HCT116 (cell line): ENCODE results near the gene SARNP.

Experiments
- POLR2AphosphoS5 ChIP-seq: IDR thresholded peaks from 2 replicates; pipeline ENCODE4 v1.6.1; 2011; ENCODE audit warnings: mild to moderate bottlenecking, low read depth, low read length, moderate library complexity
- TF ChIP-seq, protein P1 (sequence below), 3 experiments: fragments of 200-600 bp in 1 of 3; sonication (generic) in 1 of 3; IDR thresholded peaks in 2 of 3; conservative IDR thresholded peaks in 1 of 3; 2 replicates each; pipeline ENCODE4 v1.5.1; 2012 to 2017; ENCODE audit warnings: low read depth in 2 of 3, low read length in 2 of 3, antibody characterized with exemption in 1 of 3, borderline replicate concordance in 1 of 3, control low read depth in 1 of 3, mild to moderate bottlenecking in 1 of 3, mixed read lengths in 1 of 3, mixed run types in 1 of 3, moderate library complexity in 1 of 3; ENCODE audit not compliant: insufficient read depth in 1 of 3

GRCh38 chr12:55736076-55736475 is 81.4 kb downstream of the SARNP start:
- TF ChIP-seq POLR2AphosphoS5: no peak
- TF ChIP-seq, protein P1, sequence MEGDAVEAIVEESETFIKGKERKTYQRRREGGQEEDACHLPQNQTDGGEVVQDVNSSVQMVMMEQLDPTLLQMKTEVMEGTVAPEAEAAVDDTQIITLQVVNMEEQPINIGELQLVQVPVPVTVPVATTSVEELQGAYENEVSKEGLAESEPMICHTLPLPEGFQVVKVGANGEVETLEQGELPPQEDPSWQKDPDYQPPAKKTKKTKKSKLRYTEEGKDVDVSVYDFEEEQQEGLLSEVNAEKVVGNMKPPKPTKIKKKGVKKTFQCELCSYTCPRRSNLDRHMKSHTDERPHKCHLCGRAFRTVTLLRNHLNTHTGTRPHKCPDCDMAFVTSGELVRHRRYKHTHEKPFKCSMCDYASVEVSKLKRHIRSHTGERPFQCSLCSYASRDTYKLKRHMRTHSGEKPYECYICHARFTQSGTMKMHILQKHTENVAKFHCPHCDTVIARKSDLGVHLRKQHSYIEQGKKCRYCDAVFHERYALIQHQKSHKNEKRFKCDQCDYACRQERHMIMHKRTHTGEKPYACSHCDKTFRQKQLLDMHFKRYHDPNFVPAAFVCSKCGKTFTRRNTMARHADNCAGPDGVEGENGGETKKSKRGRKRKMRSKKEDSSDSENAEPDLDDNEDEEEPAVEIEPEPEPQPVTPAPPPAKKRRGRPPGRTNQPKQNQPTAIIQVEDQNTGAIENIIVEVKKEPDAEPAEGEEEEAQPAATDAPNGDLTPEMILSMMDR (IDR thresholded peaks at IDR 0.05 in 2 of 3, conservative IDR thresholded peaks at IDR 0.05 in 1 of 3; ENCODE audit: borderline replicate concordance in 1 of 3, insufficient read depth in 1 of 3, low read depth in 2 of 3, low read length in 2 of 3): no peak
